Stomach (tissue), 19 donors: ENCODE measurements around the gene PMFBP1. TPM values are rescaled to one million over a fixed set of nuclear protein-coding genes. Genes with fewer than 3 reads are reported as not detected.
A peak's percentile ranks its signal among the peaks of the same experiment; 100 is the strongest.

ENCODE experiments used
- DNase-seq, 2 donors: peaks; one replicate each; pipeline versions ENCODE4 v3.0.0 to v3.0.0-alpha.2; 2013 to 2019
- H3K27ac ChIP-seq, 5 donors: fragments of 200-600 bp in 4 of 5; sonication (generic) in 4 of 5; one replicate each; pipeline ENCODE4 v1.5.1; 2013 to 2019; ENCODE audit warnings: mild to moderate bottlenecking in 1 of 5, moderate library complexity in 1 of 5
- H3K27me3 ChIP-seq, 3 donors: fragments of 200-600 bp; sonication (generic); one replicate each; pipeline ENCODE4 v1.5.1; 2017 to 2019; ENCODE audit warnings: mixed run types in 1 of 3
- H3K36me3 ChIP-seq, 4 donors: fragments of 200-600 bp; sonication (generic); 1 replicate in 3 of 4; 2 replicates in 1 of 4; pipeline ENCODE4 v1.5.1; 2016 to 2019
- H3K4me1 ChIP-seq, 4 donors: fragments of 200-600 bp; sonication (generic); one replicate each; pipeline ENCODE4 v1.5.1; 2016 to 2019
- H3K4me3 ChIP-seq, 4 donors: fragments of 200-600 bp; sonication (generic) in 3 of 4; one replicate each; pipeline ENCODE4 v1.5.1; 2016 to 2019; ENCODE audit warnings: mild to moderate bottlenecking in 1 of 4
- H3K9me3 ChIP-seq, 4 donors: fragments of 200-600 bp; sonication (generic); one replicate each; pipeline ENCODE4 v1.5.1; 2016 to 2019
- CTCF ChIP-seq, 7 experiments: fragments of 450-650 bp in 4 of 7; fragments of 200-600 bp in 3 of 7; sonication (generic) in 3 of 7; IDR thresholded peaks; one replicate each; pipeline ENCODE4 v1.5.1; 2016 to 2019; ENCODE audit warnings: antibody characterized with exemption in 7 of 7, control low read depth in 2 of 7, mild to moderate bottlenecking in 1 of 7
- EP300 ChIP-seq: sonication (generic); formaldehyde crosslinking; IDR thresholded peaks from one replicate; pipeline ENCODE4 v1.6.1; 2017; ENCODE audit warnings: antibody characterized with exemption
- POLR2A ChIP-seq, 4 donors: fragments of 450-650 bp; IDR thresholded peaks; one replicate each; pipeline ENCODE4 v1.6.1; 2016; ENCODE audit warnings: antibody characterized with exemption in 4 of 4, control low read depth in 2 of 4, mild to moderate bottlenecking in 1 of 4, moderate library complexity in 1 of 4
- POLR2AphosphoS5 ChIP-seq, 3 donors: sonication (generic); formaldehyde crosslinking; IDR thresholded peaks; one replicate each; pipeline ENCODE4 v1.6.1; 2016; ENCODE audit warnings: antibody characterized with exemption in 3 of 3
- WGBS, 5 donors: extraction: QIAGEN DNeasy Blood & Tissue Kit in 3 of 5; methylation state at CpG; one replicate each; pipeline versions ENCODE4 v1.1.5 to v1.1.7; 2013 to 2018; 5-methylcytosine and 5-hydroxymethylcytosine counted together
- intact Hi-C: fragments of 100-400 bp; cut with DNase I; formaldehyde crosslinking; loops from one replicate; pipeline ENCODE4 v1.15.1; 2023; ENCODE audit warnings: low total_unique reads
- long read RNA-seq, 10 donors: transcript quantifications; one replicate each; lab custom pipeline, GENCODE V29; 2026
- polyA plus RNA-seq, 3 donors: library from polyadenylated mRNA; stranded (reverse); fragments of 200-250 nt; gene quantifications; one replicate each; pipeline ENCODE4 v1.2.3, GENCODE V29; 2013
- total RNA-seq, 5 donors: library from RNA; depleted of rRNA; stranded (reverse); fragments of >200 nt; gene quantifications; one replicate each; pipeline versions ENCODE4 v1.1.0 to v1.2.3, GENCODE V29; 2014 to 2016
- donor health status: healthy with polysubstance abuse.
- donor health status: Bipolar disorder and iron deficiency.
- donor health status: healthy.

Gene PMFBP1
- total RNA-seq, result 1 to 10 TPM in 2 of 5 donors, under 1 TPM in 2, not detected in 1; 0.29 to 9.8 (median 1.2) TPM
- polyA plus RNA-seq, result 1 to 10 TPM in 1 of 3 donors, under 1 TPM in 2; 0.65 to 1.1 (median 0.92) TPM
- long read RNA-seq, donor 1, partial matches to known transcripts, result 8 of 8 reads
- long read RNA-seq, donor 1, other reads (novel, unspliced or antisense), result 0 of 8 reads
- long read RNA-seq, donor 2, result 0 reads
- long read RNA-seq, donor 3, result 0 reads
- long read RNA-seq, donor 4, result 0 reads
- long read RNA-seq, donor 5, result 0 reads
- long read RNA-seq, donor 6, result 0 reads
- long read RNA-seq, donor 7, result 0 reads
- long read RNA-seq, donor 8, result 0 reads
- long read RNA-seq, donor 9, result 0 reads
- long read RNA-seq, donor 10, result 0 reads

- Histone ChIP-seq H3K27ac (no peak within 1 kb of the TSS), H3K27me3 (no peaks in the 10 kb centered on the region), H3K4me1 (no peaks in the 10 kb centered on the region), H3K4me3 (no peak within 1 kb of the TSS), H3K9me3 (no peaks in the 10 kb centered on the region), H3K36me3 (no peaks in the 10 kb centered on the region)
- peak in 1 of 2 donors; percentile 63 for DNase-seq
- WGBS, 5 donors, result 76 to 84% (median 82%) methylated on average over 11 of the region's 11 CpGs
- TF ChIP-seq POLR2A (IDR thresholded peaks at IDR 0.05), result no peak
- TF ChIP-seq CTCF (IDR thresholded peaks at IDR 0.05), result no peak
- TF ChIP-seq POLR2AphosphoS5 (IDR thresholded peaks at IDR 0.05), result no peak
- no peak for TF ChIP-seq EP300
- intact Hi-C loops, result no loop called here
Observed at GRCh38 chr16:72172105-72173034, at the start of gene PMFBP1. Gene PMFBP1, minus strand, starts transcription at chr16:72172155. Its CDS starts 947 bp downstream, at chr16:72171208.

GRCh38 chr16:72221630-72222024 is 49.7 kb upstream of the PMFBP1 start:
- no peak overlapping the region for H3K4me3 ChIP-seq
- H3K27me3 ChIP-seq, result no peaks in the 10 kb centered on the region
- TF ChIP-seq POLR2AphosphoS5 (IDR thresholded peaks at IDR 0.05), result no peak
- no peak for TF ChIP-seq EP300
- TF ChIP-seq CTCF (IDR thresholded peaks at IDR 0.05), result no peak
- TF ChIP-seq POLR2A (IDR thresholded peaks at IDR 0.05), result no peak
- H3K27ac ChIP-seq, result no peak overlapping the region
- no peaks in the 10 kb centered on the region for H3K36me3 ChIP-seq
- no peaks in the 10 kb centered on the region for H3K4me1 ChIP-seq
- no peak for DNase-seq
- 56 to 64% (median 61%) methylated on average over 5 of the region's 5 CpGs for WGBS, 5 donors
- intact Hi-C loops, result no loop called here
- no peaks in the 10 kb centered on the region for H3K9me3 ChIP-seq

GRCh38 chr16:72220875-72221629 is 49.1 kb upstream of the PMFBP1 start:
- TF ChIP-seq EP300 (no peak), CTCF (IDR thresholded peaks at IDR 0.05) (no peak), POLR2A (IDR thresholded peaks at IDR 0.05) (no peak), POLR2AphosphoS5 (IDR thresholded peaks at IDR 0.05) (no peak)
- no peaks in the 10 kb centered on the region for H3K36me3 ChIP-seq
- intact Hi-C loops, result no loop called here
- DNase-seq, result no peak
- H3K4me3 ChIP-seq, result no peak overlapping the region
- no peak overlapping the region for H3K27ac ChIP-seq
- no peaks in the 10 kb centered on the region for H3K9me3 ChIP-seq
- 43 to 54% (median 45%) methylated on average over 10 of the region's 10 CpGs for WGBS, 5 donors
- H3K4me1 ChIP-seq, result no peaks in the 10 kb centered on the region
- H3K27me3 ChIP-seq, result no peaks in the 10 kb centered on the region

- intact Hi-C loops, result no loop called here
- 89 to 97% (median 94%) methylated on average over 8 of the region's 8 CpGs for WGBS, 5 donors
Observed at GRCh38 chr16:72219282-72219681, 47.3 kb upstream of the PMFBP1 start.

More at GRCh38 chr16:72219282-72219681, 47.3 kb upstream of the PMFBP1 start:
- H3K27me3 ChIP-seq, result no peaks in the 10 kb centered on the region
- H3K4me3 ChIP-seq, result no peak overlapping the region
- H3K36me3 ChIP-seq, result no peaks in the 10 kb centered on the region
- TF ChIP-seq CTCF (IDR thresholded peaks at IDR 0.05) (no peak), POLR2A (IDR thresholded peaks at IDR 0.05) (no peak), EP300 (no peak), POLR2AphosphoS5 (IDR thresholded peaks at IDR 0.05) (no peak)
- DNase-seq, result no peak
- H3K27ac ChIP-seq, result no peak overlapping the region
- H3K4me1 ChIP-seq, result no peaks in the 10 kb centered on the region
- peaks cover 0 to 3% (median 0%) of the 10 kb centered on the region in 4 donors for H3K9me3 ChIP-seq
